ENCODE results near the gene LDB2. TPM values are rescaled to one million over a fixed set of nuclear protein-coding genes. Genes with fewer than 3 reads are reported as not detected.

Gene LDB2
- total and polyA plus RNA-seq, 2 of the 8 experiments (the other 6 are each of a cell fraction or from before 2014, with no cell fraction given): 57.0 to 140 TPM

- TF ChIP-seq CTBP2 (IDR thresholded peaks at IDR 0.05; ENCODE audit: borderline replicate concordance, insufficient read depth, insufficient read length, low read length) (no peak), GABPA (IDR thresholded peaks at IDR 0.05; ENCODE audit: borderline replicate concordance, insufficient read depth, low read length) (no peak), RAD21 (IDR thresholded peaks at IDR 0.05 in 1 of 2, conservative IDR thresholded peaks at IDR 0.05 in 1 of 2; ENCODE audit: low read depth in 2 of 2, low read length in 2 of 2) (no peak), KDM1A (IDR thresholded peaks at IDR 0.05; ENCODE audit: borderline replicate concordance, low read length) (no peak)
Measured at GRCh38 chr4:16942491-16942890, 44.0 kb upstream of the LDB2 start (continued).

Measured in H1 (cell line).